HG02610 (cell line): ENCODE results near the gene FAM228B.
"Not testable (repeated sequence)": the region's sequence is repeated elsewhere in the genome, so short reads cannot be mapped to it uniquely, and the experiment has no call there.

Experiments used
- ATAC-seq: cut with Tn5 transposase; IDR thresholded peaks from one replicate; pipeline ENCODE4 v1.9.1; 2021; ENCODE audit warnings: mild to moderate bottlenecking, moderate library complexity; ENCODE audit not compliant: unreplicated experiment

FAM228B gene

DNA sequence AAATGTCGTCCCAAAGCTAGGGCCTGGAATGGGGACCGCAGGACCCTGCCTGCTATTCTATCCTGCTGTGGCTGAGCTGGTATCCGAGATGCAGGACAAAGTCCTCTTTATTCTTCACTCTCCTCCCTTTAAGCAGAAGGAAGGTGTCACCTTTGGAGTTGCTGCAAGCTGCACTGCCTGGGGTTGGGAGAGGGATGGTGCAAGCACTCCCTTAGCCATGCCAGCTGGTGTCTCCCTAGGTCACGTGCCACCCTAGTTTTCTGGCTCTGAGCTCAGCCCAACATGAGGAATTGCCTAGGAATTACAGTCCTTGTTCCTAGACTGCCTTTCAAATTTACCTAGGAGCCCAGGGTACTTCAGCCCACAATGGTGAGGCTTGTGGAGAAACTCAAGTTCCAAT lies 30.2 kb downstream of the FAM228B start:
- no peak for ATAC-seq

DNA sequence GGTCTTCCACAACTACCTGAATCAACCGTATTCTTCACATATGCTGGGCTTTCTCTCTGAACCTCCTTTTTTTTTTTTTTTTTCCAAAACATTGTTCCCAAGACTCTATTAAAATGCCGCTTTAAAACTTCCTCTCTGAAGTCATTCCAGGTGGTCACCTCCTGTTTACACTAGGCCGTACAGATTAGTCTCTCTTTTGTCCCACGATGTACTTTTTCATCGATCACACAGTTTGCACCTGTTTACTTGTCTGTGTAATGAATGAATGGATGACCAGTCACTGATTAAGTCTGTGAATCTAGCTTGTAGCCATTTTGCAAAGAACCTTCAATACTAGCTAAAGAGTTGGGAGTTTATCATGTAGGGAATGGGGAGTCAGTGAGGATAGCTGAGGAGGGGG lies 34.9 kb downstream of the FAM228B start:
- ATAC-seq: no peak

DNA sequence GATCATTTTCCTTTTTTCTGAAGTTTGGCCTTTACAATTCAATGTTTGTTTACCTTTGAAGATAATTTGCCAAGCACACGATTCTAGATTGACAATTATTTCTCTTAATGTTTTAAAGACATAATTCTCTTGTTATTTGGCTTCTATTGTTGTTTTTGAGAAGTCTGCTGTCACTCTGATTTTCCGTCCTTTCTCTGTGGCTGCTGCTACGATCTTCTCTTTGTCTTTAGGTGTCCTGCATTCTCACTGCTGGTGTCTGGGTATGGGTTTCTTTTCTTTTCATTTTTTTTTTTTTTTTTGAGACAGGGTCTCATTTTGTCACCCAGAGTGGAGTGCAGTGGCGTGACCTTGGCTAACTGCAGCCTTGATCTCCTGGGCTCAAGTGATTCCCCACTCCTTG lies 36.4 kb downstream of the FAM228B start:
- ATAC-seq: no peak

DNA sequence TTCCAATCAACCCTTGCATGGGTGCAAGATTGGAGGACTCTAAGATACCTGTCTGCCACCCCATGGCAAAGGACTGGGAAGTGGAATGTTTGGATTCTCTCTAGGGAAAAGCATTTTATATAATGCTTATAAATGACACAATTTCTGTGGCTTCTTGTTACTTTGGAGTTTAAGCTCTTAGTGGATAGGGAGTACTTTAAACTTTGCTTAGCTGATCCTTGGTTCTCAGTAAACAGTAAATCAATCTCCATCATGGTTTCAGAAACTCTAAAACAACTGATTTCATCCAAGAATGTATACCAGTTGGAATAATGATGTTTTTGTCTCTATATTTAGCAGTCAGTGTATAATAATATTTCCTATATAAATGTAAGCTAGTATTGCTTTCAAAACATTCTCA lies 37.5 kb downstream of the FAM228B start:
- no peak for ATAC-seq

DNA sequence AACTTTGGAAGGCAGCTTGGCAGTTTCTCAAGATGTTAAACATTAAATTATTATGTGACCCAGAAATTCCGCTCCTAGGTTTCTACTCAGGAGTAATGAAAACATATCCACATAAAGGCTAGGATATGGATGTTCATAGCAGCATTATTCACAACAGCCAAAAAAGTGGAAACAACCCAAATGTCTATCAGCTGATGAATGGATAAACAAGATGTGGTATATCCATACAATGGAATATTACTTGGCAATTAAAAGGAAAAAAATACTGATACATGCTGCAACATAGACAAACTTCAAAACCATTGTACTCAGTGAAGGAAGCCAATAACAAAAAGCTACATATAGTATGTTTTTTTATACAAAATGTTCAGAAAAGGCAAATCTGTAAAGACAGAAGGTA lies 39.2 kb downstream of the FAM228B start:
- ATAC-seq: no peak

DNA sequence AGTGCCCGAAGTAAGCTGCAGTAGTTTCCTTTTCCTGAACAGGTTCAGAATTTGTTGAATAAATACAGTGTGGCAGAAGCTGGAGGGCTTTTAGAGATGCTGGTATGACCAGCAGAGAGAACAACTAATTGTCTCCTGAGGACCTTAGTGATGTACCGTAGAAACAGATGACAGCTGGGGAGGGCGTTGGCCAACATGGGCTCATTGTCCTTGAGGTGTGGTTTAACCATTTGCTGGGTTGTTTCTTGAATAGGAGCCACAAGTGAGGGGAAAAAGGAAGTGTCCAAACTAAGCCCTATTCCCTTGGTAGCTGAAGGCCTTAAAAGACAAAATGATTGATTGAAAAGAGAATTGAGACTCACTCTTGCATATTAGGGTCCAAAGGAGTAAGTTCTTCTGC lies 39.9 kb downstream of the FAM228B start:
- ATAC-seq: no peak

DNA sequence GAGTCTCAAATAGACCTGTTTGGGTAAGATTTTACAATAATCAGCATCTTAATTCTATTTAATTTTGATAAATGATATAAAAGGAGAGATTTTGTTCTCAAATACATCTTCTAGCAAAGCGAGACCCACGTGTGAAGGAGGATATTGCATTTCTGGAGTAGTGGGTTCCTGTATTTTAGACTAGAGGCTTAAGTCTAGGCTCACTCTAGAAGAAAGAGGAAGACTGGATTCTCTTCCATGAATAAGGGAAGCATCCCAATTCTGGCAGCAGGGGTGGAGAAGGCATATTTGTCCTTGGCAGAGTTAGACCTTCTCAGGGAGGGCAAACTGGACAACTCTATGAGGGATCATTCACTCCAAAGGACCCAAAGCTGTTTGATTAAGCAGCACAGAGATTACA lies 40.3 kb downstream of the FAM228B start:
- no peak for ATAC-seq

DNA sequence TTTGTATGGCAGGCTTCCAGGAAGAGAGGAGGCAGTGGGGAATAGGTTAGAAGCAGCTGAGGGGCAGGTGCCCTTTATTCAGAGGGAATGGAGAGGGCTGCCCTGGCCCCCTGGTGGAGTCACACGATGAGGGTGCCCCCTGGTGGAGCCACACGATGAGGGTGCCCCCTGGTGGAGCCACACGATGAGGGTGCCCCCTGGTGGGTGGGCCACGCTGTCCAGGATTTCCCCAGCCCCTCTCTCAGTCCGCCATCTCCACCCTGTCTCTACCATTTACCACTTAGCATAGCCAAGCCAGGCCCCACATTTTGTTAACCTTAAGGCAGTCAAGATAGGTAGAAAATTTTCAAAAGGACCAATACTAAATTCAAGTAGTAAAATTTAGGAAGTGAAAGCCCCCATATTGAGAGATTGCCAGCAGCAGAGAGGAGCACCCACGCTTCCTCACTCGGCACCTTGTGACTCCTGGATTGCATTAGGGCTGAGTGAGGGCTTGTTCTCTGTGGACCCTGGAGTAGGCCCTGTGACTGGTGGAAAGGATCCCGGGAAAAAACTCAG lies 41.2 kb downstream of the FAM228B start:
- no peak for ATAC-seq

DNA sequence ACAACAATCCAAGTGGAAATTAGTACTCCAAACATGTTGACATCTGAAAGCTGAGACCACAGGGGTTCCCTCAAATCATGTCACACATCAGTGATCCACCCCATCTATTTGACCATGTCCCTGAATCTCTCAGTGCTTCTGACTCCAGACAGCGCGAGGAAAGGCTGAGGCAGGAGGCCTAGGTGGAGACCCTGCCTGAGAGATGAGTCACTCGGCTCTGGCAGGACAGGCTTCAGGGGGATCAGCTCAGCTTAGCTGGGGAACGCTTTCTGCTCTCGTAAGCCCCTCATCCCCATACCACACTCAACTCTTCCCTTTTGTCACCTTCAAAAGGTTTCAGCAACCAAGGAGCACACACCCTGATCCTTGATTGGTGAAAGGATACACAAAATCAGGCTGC lies 45.8 kb downstream of the FAM228B start:
- no peak for ATAC-seq

DNA sequence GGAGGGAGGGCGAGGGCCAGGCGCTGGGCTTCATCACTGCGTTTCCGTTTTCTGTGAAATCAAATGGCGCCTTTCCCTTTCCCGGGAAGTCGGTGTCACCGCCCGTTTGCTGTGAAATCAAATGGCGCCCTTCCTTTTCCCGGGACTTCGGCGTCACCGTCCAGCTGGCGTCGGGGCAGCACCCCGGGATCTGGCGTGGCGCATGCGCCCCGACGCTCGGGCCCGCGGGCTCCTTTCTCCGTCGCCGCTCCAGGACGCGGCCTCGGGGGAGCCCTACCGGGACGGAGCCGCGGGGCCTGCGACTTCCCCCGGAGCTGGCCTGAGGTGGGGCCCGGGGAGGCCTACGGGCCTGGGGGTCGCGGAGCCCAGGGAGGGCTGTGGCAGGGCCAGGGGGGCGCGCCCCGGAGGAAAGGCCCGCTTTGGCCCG lies 51.6 kb downstream of the FAM228B start, which contains the start of gene FAM228A:
TSS of gene FAM228A (plus strand) at position 203 of the 427 bp plus-strand sequence. CDS start 428 bp downstream, outside the sequence.
- ATAC-seq: no peak

DNA sequence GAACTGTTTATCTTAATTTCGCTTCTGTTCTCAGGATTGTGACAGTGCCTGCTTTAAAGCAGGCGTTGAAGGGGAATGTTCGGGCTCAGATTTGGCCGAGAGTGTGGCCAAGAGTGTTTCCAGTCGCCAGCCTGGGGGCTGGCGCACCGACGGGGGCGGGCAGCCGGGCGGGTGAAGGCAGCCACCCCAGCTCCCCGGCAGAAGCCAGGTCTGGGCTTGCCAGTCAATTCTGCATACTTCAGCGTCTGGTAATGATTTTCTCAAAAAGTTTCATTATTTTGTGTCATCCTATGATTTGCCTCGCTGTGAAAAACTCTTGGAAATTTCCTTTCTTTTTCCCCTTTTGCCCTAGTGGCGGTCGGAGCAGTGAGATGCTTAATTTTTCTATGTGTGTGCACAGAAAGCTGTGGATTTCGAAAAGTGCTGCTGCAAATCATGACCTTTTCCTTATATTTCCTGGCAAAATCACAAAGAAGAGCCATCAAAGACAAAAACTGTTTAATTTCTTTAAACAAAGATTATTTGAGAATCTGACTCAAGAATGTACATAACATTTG lies 52.4 kb downstream of the FAM228B start:
- ATAC-seq: no peak

DNA sequence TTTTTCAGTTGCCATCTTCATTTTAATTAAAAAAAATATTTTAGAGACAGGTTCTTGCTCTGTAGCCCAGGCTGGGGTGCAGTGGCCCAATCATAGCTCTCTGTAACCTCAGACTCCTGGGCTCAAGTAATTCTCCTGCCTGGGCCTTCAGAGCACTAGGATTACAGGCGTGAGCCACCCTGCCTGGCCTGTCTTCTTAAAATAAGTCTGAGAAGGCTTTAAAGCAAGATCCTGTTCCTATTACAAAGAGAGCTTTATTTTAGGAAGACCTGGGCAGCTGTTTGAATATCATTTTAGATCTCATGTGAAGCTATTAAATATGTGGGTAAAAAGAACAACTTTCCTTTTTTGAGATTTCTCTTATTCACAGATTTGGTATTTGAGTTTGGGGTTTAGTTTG lies 53.1 kb downstream of the FAM228B start:
- ATAC-seq: no peak

DNA sequence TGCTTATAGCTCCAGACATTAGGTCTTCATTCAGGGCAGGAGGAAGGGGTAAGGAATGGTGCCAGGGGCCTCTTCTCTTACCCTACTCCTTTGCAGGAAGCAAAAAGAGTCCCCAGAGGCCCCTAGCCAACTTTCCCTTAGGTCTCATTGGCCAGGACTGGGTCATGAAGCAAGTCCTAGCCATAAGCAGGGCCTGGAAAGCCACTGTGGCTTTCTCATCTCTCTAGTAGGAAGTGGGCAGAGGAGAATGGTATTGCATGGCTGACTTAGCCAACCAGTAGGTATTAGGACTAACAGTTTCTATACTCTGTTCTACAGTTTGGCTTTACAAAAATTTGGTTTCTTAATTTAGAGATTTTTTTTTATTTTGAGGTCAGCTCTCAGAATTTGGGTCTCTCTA lies 56.4 kb downstream of the FAM228B start:
- no peak for ATAC-seq

DNA sequence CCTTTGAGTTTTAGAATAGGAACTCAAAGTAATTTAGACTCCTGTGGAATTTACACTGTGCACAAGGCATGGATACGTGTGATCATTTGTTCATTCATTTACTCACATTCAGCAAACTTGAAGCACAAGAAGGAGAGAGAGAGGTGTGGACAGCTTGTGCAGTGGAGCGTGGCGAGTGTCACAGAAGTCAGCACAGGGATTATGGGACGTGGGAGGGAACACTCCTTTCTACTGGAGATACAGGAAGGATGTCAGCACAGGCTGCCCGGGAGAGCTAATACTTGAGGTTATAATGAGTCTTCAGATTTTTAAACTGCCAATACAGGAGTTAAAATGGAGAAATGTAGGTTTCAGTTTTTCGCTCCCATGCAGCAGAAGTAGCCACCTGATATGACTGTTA lies 58.6 kb downstream of the FAM228B start:
- ATAC-seq: no peak

DNA sequence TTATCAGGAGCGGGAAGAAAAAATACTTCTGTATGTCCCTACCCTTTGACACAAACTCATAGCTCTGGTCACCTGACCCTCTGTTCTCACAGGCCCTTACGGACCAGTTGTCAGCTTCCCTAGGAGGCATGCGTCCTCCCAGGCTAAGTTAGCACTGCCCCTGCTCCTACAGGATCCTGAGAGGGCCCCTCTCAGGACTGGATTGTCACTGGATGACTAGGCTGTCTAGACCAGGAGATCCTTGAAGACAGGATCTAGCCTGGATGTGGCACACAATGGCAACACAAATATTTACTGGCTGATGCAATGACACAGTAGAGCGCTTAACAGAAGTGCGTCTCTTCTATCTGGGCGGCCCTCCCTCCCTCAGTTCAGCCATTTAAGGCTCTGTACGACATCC lies 59.2 kb downstream of the FAM228B start:
- ATAC-seq: no peak

DNA sequence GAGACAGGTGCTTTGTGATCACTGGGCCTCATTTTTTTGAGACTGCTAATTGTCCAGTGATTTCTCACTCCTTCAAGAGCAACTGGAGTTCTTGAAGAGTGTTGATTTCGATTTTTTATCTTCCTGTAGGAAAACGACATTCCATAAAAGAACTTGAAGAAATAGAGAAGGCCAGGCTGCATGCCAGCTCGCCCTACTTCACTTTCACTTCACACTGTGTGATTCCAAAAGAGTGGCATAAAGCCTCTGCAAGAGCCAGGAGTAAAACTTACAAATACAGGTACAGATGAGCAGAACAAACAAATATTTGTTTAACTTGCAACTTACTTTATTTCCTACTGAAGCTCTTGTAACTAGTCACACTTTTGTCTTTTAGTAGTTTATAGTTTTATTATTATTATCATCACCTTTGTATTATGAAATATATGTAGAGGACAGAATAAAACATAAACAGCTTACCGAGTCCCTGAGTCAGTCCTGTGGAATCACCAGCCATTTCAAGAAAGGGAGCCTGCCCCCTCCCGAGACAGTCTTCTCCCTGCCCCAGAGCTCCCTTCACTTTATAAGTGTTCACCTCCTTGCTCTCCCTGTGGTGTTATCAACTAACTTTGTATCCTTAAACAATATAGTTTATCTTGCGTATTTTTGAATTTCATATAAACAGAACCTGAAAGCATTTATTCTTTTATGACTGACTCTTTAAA lies 60.2 kb downstream of the FAM228B start:
- no peak for ATAC-seq

DNA sequence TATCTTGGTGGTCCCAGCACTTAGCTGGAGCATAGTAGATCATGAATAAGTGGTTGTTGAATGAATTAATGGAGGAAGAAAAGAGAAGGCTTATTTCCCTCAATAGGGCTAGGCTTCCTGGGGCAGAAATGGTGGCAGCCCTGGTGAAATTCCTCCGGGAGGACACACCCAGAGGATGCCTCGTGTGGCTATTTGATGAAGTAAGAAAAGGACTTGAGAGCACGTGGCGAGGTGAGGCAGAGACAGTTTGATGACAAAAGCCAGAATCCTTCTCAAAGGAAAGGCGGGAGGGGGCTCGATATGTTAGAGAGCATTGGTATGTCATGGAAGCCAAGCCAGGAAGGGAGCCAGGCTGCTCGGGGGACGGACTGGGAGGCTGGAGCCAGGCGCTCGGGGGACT lies 66.3 kb downstream of the FAM228B start:
- no peak for ATAC-seq

DNA sequence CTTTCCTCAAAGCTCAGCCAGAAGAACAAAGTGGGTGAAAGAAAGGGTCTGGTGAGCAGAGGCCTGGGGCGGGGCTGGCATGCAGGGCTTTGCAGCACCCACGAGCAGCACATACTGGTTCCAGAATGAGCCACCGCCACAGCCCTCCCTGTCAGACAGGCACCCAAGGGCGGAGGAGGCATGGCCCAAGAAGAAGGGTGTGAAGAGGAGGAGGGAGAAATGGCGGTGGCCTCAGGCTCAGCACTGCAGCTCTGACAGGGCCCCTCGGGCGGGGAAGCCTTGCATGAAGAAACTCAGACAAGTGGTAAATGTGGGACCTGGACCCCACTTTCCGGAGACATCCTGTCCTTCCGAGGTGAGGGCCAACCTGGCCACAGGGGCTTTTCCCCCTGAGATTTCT lies 67.2 kb downstream of the FAM228B start:
- no peak for ATAC-seq

DNA sequence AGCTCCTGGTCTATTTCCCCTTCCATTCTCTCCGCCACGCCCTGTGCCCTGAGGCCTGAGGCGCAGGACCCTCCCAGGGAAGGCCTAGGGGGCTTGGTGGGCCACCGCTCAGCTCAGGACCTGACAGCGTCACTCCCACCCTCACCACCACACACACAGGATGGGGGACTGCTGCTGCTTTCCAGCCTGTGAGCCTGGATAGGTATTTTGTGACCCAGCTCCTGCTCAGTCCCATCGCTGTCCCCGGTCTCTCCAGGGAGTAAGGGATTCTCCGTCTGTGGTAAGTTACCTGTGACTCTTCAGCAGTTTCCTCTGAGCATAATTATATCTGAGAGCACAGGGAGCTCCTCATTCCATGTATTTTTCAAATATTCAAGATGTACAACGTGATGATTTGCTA lies 67.9 kb downstream of the FAM228B start:
- no peak for ATAC-seq

DNA sequence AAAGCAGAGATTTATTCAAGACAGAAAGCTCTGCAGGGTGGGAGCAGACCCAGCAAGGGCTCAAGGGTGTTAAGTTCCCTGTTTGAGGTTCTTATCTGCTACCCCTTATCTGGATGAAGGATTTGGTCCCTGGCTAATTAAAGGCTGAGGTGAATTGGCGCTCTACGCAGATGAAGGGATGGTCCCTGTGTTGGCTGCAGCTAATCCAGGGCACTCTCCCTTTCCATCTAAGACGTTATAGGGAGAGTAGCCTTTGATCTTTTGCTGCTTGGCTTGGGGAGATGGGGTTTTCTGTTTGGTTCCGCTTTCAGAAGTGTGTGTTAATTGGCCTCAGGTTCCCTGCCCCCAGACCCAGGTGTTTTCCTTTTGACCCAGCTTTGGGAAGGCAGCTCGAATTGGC lies 68.6 kb downstream of the FAM228B start:
- no peak for ATAC-seq

DNA sequence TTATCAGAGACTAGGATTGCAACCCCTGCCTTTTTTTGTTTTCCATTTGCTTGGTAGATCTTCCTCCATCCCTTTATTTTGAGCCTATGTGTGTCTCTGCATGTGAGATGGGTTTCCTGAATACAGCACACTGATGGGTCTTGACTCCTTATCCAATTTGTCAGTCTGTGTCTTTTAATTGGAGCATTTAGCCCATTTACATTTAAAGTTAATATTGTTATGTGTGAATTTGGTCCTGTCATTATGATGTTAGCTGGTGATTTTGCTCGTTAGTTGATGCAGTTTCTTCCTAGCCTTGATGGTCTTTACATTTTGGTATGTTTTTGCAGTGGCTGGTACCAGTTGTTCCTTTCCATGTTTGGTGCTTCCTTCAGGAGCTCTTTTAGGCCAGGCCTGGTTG lies 73.9 kb downstream of the FAM228B start:
- not testable (repeated sequence) for ATAC-seq

DNA sequence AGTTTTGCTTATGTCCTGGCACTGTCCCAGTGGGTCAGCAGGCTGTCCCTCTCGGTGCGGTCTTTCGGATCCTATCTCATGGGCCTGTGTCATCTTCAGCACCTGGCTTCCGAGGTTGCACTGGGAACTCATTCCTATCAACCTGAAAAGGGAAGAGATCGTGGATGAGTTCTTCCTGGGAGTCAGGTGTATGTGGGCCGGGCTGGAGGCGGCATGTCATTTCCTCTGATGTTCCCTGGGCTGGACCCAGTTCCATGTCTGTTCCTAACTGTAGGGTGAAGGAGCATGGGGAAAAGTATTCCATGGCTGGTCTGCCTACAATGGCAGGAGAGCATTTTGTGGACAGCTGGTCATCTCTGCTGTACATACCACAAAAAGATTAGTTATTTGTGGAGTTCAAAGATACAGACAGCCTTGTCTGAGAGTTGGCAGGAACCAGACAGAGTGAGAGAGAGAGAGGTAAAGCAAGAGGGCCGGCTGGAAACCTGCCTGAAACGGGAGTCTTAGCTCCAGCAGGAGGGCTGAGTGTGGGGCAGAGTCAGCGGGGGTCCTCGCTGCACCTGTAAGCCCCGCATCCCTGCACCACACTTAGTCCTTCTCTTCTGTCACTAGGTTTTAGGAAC lies 76.8 kb downstream of the FAM228B start:
- ATAC-seq: no peak
